ENCODE measurements around the gene HAPLN1.

- TF ChIP-seq CTCF (IDR thresholded peaks at IDR 0.05) (no peak), EZH2 (IDR thresholded peaks at IDR 0.05) (no peak), EZH2phosphoT487 (IDR thresholded peaks at IDR 0.05) (no peak)
These were observed 105.8 kb downstream of the HAPLN1 start for GRCh38 chr5:83614841-83615240.

All from neural progenitor cell (in vitro differentiated cells).